ENCODE results near the gene APOM. TPM values are rescaled to one million over a fixed set of nuclear protein-coding genes. Genes with fewer than 3 reads are reported as not detected.

Gene APOM
- total RNA-seq, 1 experiment from 2014 or later = 2.6 TPM

GRCh38 chr6:31660381-31661261 lies 4.9 kb downstream of the APOM start, which contains the start of gene C6orf47:
Gene C6orf47 (minus strand): TSS chr6:31660778. CDS start chr6:31659947, 831 bp downstream.
- BruUV-seq (replicated peaks) = no TSS peak

GRCh38 chr6:31661262-31662123 lies 5.8 kb downstream of the APOM start:
- H3K36me3 Mint-ChIP-seq (ENCODE audit: insufficient read depth, unreplicated experiment) = peaks cover 93% of the 10 kb centered on the region
- peaks cover 60% of the 10 kb centered on the region for H3K4me1 Mint-ChIP-seq (ENCODE audit: low read depth, unreplicated experiment)
- H3K4me3 Mint-ChIP-seq (ENCODE audit: low read depth, unreplicated experiment) = peak overlapping the region; percentile 82
- intact Hi-C loops (cut with micrococcal nuclease; ENCODE audit: unreplicated experiment) = no loop called here
- peak overlapping the region; percentile 87 for H3K27ac Mint-ChIP-seq (ENCODE audit: unreplicated experiment)
- CTCF ChIA-PET = interaction anchor here (0.6 to 1.5 kb wide), 11 partner anchors 10 to 267 kb away, joined by 3 to 10 read pairs (median 3); partner anchors contain the start of genes BAG6 and DDX39B
- H3K27me3 Mint-ChIP-seq (ENCODE audit: unreplicated experiment) = no peaks in the 10 kb centered on the region
- BruUV-seq (replicated peaks) = no TSS peak
- TF ChIP-seq CTCF (IDR thresholded peaks at IDR 0.05; ENCODE audit: unreplicated experiment) = no peak
- no peaks in the 10 kb centered on the region for H3K9me3 Mint-ChIP-seq (ENCODE audit: low read depth, unreplicated experiment)
- DNase-seq = no peak

More at GRCh38 chr6:31660381-31661261, 4.9 kb downstream of the APOM start, which contains the start of gene C6orf47:
- Mint-ChIP-seq H3K4me3 (ENCODE audit: low read depth, unreplicated experiment) (peak within 1 kb of the TSS; percentile 82), H3K36me3 (ENCODE audit: insufficient read depth, unreplicated experiment) (peaks cover 91% of the 10 kb centered on the region), H3K27me3 (ENCODE audit: unreplicated experiment) (no peaks in the 10 kb centered on the region), H3K27ac (ENCODE audit: unreplicated experiment) (peak within 1 kb of the TSS; percentile 87), H3K9me3 (ENCODE audit: low read depth, unreplicated experiment) (no peaks in the 10 kb centered on the region), H3K4me1 (ENCODE audit: low read depth, unreplicated experiment) (peaks cover 69% of the 10 kb centered on the region)
- intact Hi-C loops (cut with micrococcal nuclease; ENCODE audit: unreplicated experiment) = loop anchor here (1.0 kb wide), 1 partner anchor 8 kb away; the partner anchor contains the start of gene BAG6
- CTCF ChIA-PET = interaction anchor here (0.6 to 1.5 kb wide), 11 partner anchors 9 to 268 kb away, joined by 3 to 10 read pairs (median 3); partner anchors contain the start of genes BAG6 and DDX39B
- DNase-seq = peak; percentile 96
- no peak for TF ChIP-seq CTCF (IDR thresholded peaks at IDR 0.05; ENCODE audit: unreplicated experiment)

- DNase-seq = no peak
- no peaks in the 10 kb centered on the region for H3K27me3 Mint-ChIP-seq (ENCODE audit: unreplicated experiment)
- H3K4me1 Mint-ChIP-seq (ENCODE audit: low read depth, unreplicated experiment) = peaks cover 65% of the 10 kb centered on the region
- BruUV-seq (replicated peaks) = no TSS peak
- intact Hi-C loops (cut with micrococcal nuclease; ENCODE audit: unreplicated experiment) = no loop called here
- peaks cover 93% of the 10 kb centered on the region for H3K36me3 Mint-ChIP-seq (ENCODE audit: insufficient read depth, unreplicated experiment)
- CTCF ChIA-PET = interaction anchor here (0.7 to 1.1 kb wide), 3 partner anchors 40 to 596 kb away, joined by 3 to 6 read pairs (median 3); partner anchors contain the start of gene NEU1
- H3K4me3 Mint-ChIP-seq (ENCODE audit: low read depth, unreplicated experiment) = peak overlapping the region; percentile 1
- TF ChIP-seq CTCF (IDR thresholded peaks at IDR 0.05; ENCODE audit: unreplicated experiment) = no peak
- H3K9me3 Mint-ChIP-seq (ENCODE audit: low read depth, unreplicated experiment) = no peaks in the 10 kb centered on the region
- no peak overlapping the region for H3K27ac Mint-ChIP-seq (ENCODE audit: unreplicated experiment)
These were observed 6.5 kb downstream of the APOM start for GRCh38 chr6:31662124-31662723.

Measured in Calu3 (cell line).